ENCODE measurements around the gene ZNF181.

Gene ZNF181

DNA sequence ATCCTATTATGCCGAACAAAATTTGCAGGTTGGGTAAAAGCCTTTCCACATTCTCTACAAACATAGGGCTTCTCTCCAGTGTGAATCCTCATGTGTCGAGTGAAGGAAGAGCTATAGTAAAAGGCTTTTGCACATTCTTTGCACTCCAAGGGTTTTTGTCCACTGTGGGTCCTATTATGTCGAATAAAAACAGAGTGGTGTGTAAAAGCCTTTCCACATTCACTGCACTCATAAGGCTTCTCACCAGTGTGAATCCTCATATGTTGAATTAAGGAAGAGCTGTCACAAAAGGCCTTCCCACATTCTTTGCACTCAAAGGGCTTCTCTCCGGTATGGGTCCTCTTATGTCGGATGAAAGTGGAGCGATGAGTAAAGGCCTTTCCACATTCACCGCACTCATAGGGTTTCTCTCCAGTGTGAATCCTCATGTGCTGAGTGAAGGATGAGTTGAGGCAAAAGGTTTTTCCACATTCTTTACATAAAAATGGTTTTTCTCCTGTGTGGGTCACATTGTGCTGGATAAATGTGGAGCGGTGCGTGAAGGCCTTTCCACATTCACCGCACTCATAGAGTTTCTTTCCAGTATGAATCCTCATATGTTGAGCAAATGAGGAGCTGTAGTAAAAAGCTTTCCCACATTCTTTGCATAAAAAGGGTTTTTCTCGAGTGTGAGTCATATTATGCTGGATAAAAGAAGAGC is 25.3 kb downstream of the ZNF181 start:
- DNase-seq = no peak

- no peak for DNase-seq
Measured at GRCh38 chr19:34766386-34766785, 32.3 kb downstream of the ZNF181 start.

GRCh38 chr19:34767951-34768350 is 33.9 kb downstream of the ZNF181 start:
- no peak for DNase-seq

- DNase-seq = peak; percentile 86
Measured at GRCh38 chr19:34772697-34773554, 38.9 kb downstream of the ZNF181 start, which contains the start of gene ZNF599. ZNF599 (minus strand) TSS chr19:34773215; CDS start chr19:34772841, 374 bp downstream.

- DNase-seq = no peak
Measured at GRCh38 chr19:34773555-34773864, 39.5 kb downstream of the ZNF181 start.

DNA sequence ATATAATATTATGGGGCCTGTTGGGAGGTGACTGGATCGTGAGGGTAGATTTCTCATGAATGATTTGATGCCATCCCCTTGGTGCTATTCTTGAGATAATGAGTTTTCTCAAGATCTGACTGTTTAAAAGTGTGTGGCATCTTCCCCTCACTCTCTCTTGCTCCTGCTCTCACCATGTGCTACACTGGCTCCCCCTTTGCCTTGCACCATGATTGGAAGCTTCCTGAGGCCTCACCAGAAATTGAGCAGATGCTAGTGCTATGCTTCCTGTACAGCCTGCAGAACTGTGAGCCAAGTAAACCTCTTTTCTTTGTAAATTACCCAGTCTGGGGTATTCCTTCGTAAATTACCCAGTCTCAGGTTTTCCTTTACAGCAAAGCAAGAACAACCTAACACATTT is 40.8 kb downstream of the ZNF181 start:
- no peak for DNase-seq

DNA sequence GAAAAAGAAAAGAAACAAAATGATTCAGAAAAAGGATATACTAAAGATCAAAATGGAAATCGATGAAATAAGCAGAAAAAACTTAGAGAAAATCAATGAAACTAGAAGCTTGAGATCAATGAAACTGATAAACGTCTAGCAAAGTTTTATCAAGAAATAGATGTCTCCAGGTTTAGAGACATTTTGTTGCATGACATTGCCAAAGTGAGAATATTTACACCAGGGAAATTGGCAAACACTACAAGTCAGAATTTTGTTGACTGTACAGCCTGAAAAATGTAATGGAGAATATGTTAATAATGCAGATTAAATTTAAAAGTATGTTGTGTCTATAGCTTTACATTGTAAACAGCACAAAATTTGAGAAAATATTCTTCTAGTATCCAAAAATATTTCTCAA is 44.3 kb downstream of the ZNF181 start:
- no peak for DNase-seq

DNA sequence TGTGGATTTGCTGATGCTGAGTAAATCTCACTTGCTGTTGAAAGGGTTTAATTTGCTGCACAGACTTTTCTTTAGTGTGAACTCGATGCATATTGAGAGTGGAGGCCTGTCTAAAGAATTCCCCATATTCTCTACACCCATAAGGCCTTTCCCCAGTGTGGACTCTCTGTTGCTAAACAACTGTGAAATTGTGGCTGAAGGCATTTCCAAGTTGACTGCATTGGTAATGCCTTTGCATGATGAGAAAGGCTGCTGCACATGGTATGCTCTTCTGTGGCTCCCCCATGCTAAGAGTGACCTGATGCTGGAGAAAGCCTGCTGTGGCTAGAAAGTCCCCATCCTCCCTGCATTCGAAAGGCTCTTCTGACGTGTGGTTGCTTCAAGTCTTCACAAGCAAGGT is 45.6 kb downstream of the ZNF181 start:
- DNase-seq = no peak

GRCh38 chr19:34786236-34786635 is 52.2 kb downstream of the ZNF181 start:
- no peak for DNase-seq

GRCh38 chr19:34787059-34787824 is 53.2 kb downstream of the ZNF181 start:
- DNase-seq = no peak

DNA sequence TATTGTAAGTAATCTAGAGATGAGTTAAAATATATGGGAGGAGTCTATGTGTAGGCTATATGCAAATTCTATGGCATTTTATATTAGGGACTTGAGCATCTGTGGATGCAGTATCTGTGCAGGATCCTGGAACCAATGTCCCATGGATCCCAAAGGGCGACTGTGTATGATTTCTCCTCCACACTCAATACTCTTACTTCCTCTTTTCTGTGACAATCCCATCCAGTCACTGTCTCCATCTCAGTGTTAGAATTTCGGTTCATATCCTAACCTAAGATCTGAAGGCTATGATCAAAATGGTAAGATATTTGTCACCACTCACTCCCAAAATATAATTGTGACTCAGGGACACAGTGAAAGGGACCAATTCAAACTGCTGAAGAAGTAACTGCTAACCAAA is 54.0 kb downstream of the ZNF181 start:
- no peak for DNase-seq

GRCh38 chr19:34793565-34793964 is 59.5 kb downstream of the ZNF181 start:
- no peak for DNase-seq

GRCh38 chr19:34794066-34794960 is 60.3 kb downstream of the ZNF181 start:
- no peak for DNase-seq
